Esophagus (tissue), 2 donors: ENCODE results near the gene WDR72. TPM values are rescaled to one million over a fixed set of nuclear protein-coding genes. Genes with fewer than 3 reads are reported as not detected.

ENCODE experiments used
- H3K27ac ChIP-seq, 2 donors: one replicate each; pipeline ENCODE4 v1.5.1; 2013; ENCODE audit warnings: low read depth in 2 of 2, mild to moderate bottlenecking in 2 of 2, inconsistent platforms in 1 of 2, low read length in 1 of 2, moderate library complexity in 1 of 2
- H3K27me3 ChIP-seq, 2 donors: one replicate each; pipeline ENCODE4 v1.6.1; 2013; ENCODE audit warnings: low read length in 2 of 2, control low read depth in 1 of 2, mild to moderate bottlenecking in 1 of 2; ENCODE audit not compliant: insufficient read depth in 2 of 2, control insufficient read depth in 1 of 2
- H3K36me3 ChIP-seq, 2 donors: one replicate each; pipeline ENCODE4 v1.6.1; 2013; ENCODE audit warnings: low read length in 1 of 2; ENCODE audit not compliant: control insufficient read depth in 2 of 2, insufficient read depth in 2 of 2
- H3K4me1 ChIP-seq, 2 donors: one replicate each; pipeline ENCODE4 v1.6.1; 2013; ENCODE audit warnings: low read length in 1 of 2; ENCODE audit not compliant: control insufficient read depth in 2 of 2, insufficient read depth in 2 of 2
- H3K4me3 ChIP-seq, 2 donors: one replicate each; pipeline ENCODE4 v1.5.1; 2013; ENCODE audit warnings: low read length in 2 of 2, mild to moderate bottlenecking in 2 of 2, low read depth in 1 of 2, moderate library complexity in 1 of 2
- H3K9me3 ChIP-seq, 2 donors: one replicate each; pipeline ENCODE4 v1.6.1; 2013; ENCODE audit warnings: mild to moderate bottlenecking in 2 of 2, low read depth in 1 of 2, low read length in 1 of 2, moderate library complexity in 1 of 2; ENCODE audit not compliant: control insufficient read depth in 2 of 2, insufficient read depth in 1 of 2
- WGBS, 2 donors: extraction: QIAGEN DNeasy Blood & Tissue Kit; methylation state at CpG; one replicate each; pipeline ENCODE4 v1.1.7; 2013; 5-methylcytosine and 5-hydroxymethylcytosine counted together
- polyA plus RNA-seq, 2 donors: library from polyadenylated mRNA; stranded (reverse); fragments of 200-250 nt; gene quantifications; one replicate each; pipeline ENCODE4 v1.2.3, GENCODE V29; 2013
- donor health status: healthy with polysubstance abuse.
- donor health status: Bipolar disorder and iron deficiency.

The WDR72 gene
- polyA plus RNA-seq, 2 donors: 0.04 to 0.06 TPM

- Histone ChIP-seq H3K9me3 (no peaks in the 10 kb centered on the region), H3K27ac (no peak overlapping the region), H3K27me3 (no peaks in the 10 kb centered on the region), H3K4me1 (no peaks in the 10 kb centered on the region), H3K4me3 (no peak overlapping the region), H3K36me3 (no peaks in the 10 kb centered on the region)
- 83 to 86% methylated on average over 2 of the region's 2 CpGs for WGBS, 2 donors
These were observed 225.2 kb downstream of the WDR72 start for GRCh38 chr15:53534105-53534839.

- Histone ChIP-seq H3K4me1 (no peaks in the 10 kb centered on the region), H3K4me3 (no peak overlapping the region), H3K9me3 (no peaks in the 10 kb centered on the region), H3K27ac (no peak overlapping the region), H3K27me3 (no peaks in the 10 kb centered on the region), H3K36me3 (no peaks in the 10 kb centered on the region)
- WGBS, 2 donors: 54 to 67% methylated on average over 3 of the region's 3 CpGs
These were observed 228.7 kb downstream of the WDR72 start for GRCh38 chr15:53530761-53531160.

- Histone ChIP-seq H3K4me1 (no peaks in the 10 kb centered on the region), H3K4me3 (no peak overlapping the region), H3K27me3 (no peaks in the 10 kb centered on the region), H3K36me3 (no peaks in the 10 kb centered on the region), H3K27ac (no peak overlapping the region), H3K9me3 (no peaks in the 10 kb centered on the region)
These were observed 231.5 kb downstream of the WDR72 start for GRCh38 chr15:53527996-53528395.

- 23 to 49% methylated on average over 1 of the region's 1 CpG for WGBS, 2 donors
These were observed 233.6 kb downstream of the WDR72 start for GRCh38 chr15:53525894-53526293.

GRCh38 chr15:53522991-53523390 lies 236.5 kb downstream of the WDR72 start:
- WGBS, 2 donors: 19 to 43% methylated on average over 3 of the region's 3 CpGs
- H3K27me3 ChIP-seq: no peaks in the 10 kb centered on the region
- no peaks in the 10 kb centered on the region for H3K36me3 ChIP-seq

More at GRCh38 chr15:53525894-53526293, 233.6 kb downstream of the WDR72 start:
- no peak overlapping the region for H3K27ac ChIP-seq
- no peaks in the 10 kb centered on the region for H3K27me3 ChIP-seq
- H3K4me1 ChIP-seq: no peaks in the 10 kb centered on the region
- H3K4me3 ChIP-seq: no peak overlapping the region
- H3K36me3 ChIP-seq: no peaks in the 10 kb centered on the region
- H3K9me3 ChIP-seq: no peaks in the 10 kb centered on the region

GRCh38 chr15:53520996-53521395 lies 238.5 kb downstream of the WDR72 start:
- no peaks in the 10 kb centered on the region for H3K4me1 ChIP-seq
- no peaks in the 10 kb centered on the region for H3K9me3 ChIP-seq
- H3K27ac ChIP-seq: no peak overlapping the region
- WGBS, 2 donors: 22 to 24% methylated on average over 2 of the region's 2 CpGs
- H3K4me3 ChIP-seq: no peak overlapping the region
- H3K36me3 ChIP-seq: no peaks in the 10 kb centered on the region
- no peaks in the 10 kb centered on the region for H3K27me3 ChIP-seq

More at GRCh38 chr15:53522991-53523390, 236.5 kb downstream of the WDR72 start:
- Histone ChIP-seq H3K4me1 (no peaks in the 10 kb centered on the region), H3K9me3 (no peaks in the 10 kb centered on the region), H3K27ac (no peak overlapping the region), H3K4me3 (no peak overlapping the region)

GRCh38 chr15:53513431-53513830 lies 246.0 kb downstream of the WDR72 start:
- H3K9me3 ChIP-seq: no peaks in the 10 kb centered on the region
- H3K36me3 ChIP-seq: no peaks in the 10 kb centered on the region
- peaks cover 0 to 2% of the 10 kb centered on the region in 2 donors for H3K27me3 ChIP-seq
- H3K4me1 ChIP-seq: no peaks in the 10 kb centered on the region
- no peak overlapping the region for H3K27ac ChIP-seq
- H3K4me3 ChIP-seq: no peak overlapping the region
- 83 to 88% methylated on average over 3 of the region's 3 CpGs for WGBS, 2 donors

GRCh38 chr15:53512029-53512428 lies 247.4 kb downstream of the WDR72 start:
- Histone ChIP-seq H3K27ac (no peak overlapping the region), H3K36me3 (no peaks in the 10 kb centered on the region), H3K4me1 (no peaks in the 10 kb centered on the region), H3K27me3 (peaks cover 0 to 2% of the 10 kb centered on the region in 2 donors), H3K9me3 (no peaks in the 10 kb centered on the region), H3K4me3 (no peak overlapping the region)
- WGBS, 2 donors: 71 to 78% methylated on average over 2 of the region's 2 CpGs

GRCh38 chr15:53511175-53511574 lies 248.3 kb downstream of the WDR72 start:
- no peaks in the 10 kb centered on the region for H3K36me3 ChIP-seq
- H3K4me1 ChIP-seq: no peaks in the 10 kb centered on the region
- H3K27ac ChIP-seq: no peak overlapping the region
- no peaks in the 10 kb centered on the region for H3K9me3 ChIP-seq
- no peak overlapping the region for H3K4me3 ChIP-seq
- H3K27me3 ChIP-seq: peaks cover 0 to 2% of the 10 kb centered on the region in 2 donors

- peaks cover 0 to 2% of the 10 kb centered on the region in 2 donors for H3K27me3 ChIP-seq
- H3K4me1 ChIP-seq: no peaks in the 10 kb centered on the region
- no peak overlapping the region for H3K27ac ChIP-seq
- H3K9me3 ChIP-seq: no peaks in the 10 kb centered on the region
- no peaks in the 10 kb centered on the region for H3K36me3 ChIP-seq
- 44 to 51% methylated on average over 2 of the region's 2 CpGs for WGBS, 2 donors
- no peak overlapping the region for H3K4me3 ChIP-seq
These were observed 253.1 kb downstream of the WDR72 start for GRCh38 chr15:53506370-53506769.
